T-helper 2 cell treated with Interferon-gamma antibody and Interleukin-4, amounts not matched to agents 5 μg/mL and 100 μg/mL, for 36 hours (primary cell): ENCODE measurements around the gene LGI2.
"Not testable (repeated sequence)": the region's sequence is repeated elsewhere in the genome, so short reads cannot be mapped to it uniquely, and the experiment has no call there.

Experiments
- DNase-seq: peaks from one replicate; pipeline ENCODE4 v3.0.0; 2021; ENCODE audit warnings: low spot score
- H3K27ac Mint-ChIP-seq: one replicate; pipeline ENCODE4 v1.8.0; 2021; ENCODE audit warnings: mild to moderate bottlenecking, mixed read lengths
- H3K27me3 Mint-ChIP-seq: one replicate; pipeline ENCODE4 v1.8.0; 2021; ENCODE audit warnings: low read depth, mixed read lengths
- H3K36me3 Mint-ChIP-seq: one replicate; pipeline ENCODE4 v1.8.0; 2021; ENCODE audit warnings: low read depth, mixed read lengths
- H3K4me1 Mint-ChIP-seq: one replicate; pipeline ENCODE4 v1.8.0; 2021; ENCODE audit warnings: low read depth, mixed read lengths
- H3K4me3 Mint-ChIP-seq: one replicate; pipeline ENCODE4 v1.8.0; 2022; ENCODE audit warnings: mild to moderate bottlenecking, moderate library complexity, mixed read lengths
- H3K9me3 Mint-ChIP-seq: one replicate; pipeline ENCODE4 v1.8.0; 2021; ENCODE audit warnings: mixed read lengths

The LGI2 gene

DNA sequence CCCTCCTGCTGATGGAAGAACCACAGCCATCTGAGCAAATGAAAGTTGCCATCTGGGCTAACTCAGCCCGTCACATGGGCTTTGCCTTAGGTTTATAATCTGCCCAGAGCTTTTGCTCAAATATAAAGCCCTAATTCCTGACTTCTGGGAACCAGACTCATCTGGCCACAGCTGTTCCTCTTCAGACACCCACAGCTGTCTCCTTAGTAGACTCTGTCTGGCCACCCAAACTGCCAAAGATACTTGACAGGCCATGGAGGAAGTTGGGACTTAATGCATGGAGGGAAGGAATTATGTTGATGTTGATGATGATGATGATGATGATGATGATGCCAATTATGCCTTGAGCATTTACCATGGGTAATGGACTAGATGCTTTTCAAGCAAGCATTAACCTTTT, 8.0 kb downstream of the LGI2 start:
- no peaks in the 10 kb centered on the region for H3K9me3 Mint-ChIP-seq
- H3K27ac Mint-ChIP-seq: no peak overlapping the region
- no peak overlapping the region for H3K4me3 Mint-ChIP-seq
- no peak for DNase-seq
- no peaks in the 10 kb centered on the region for H3K36me3 Mint-ChIP-seq
- H3K27me3 Mint-ChIP-seq: peaks cover 28% of the 10 kb centered on the region
- no peaks in the 10 kb centered on the region for H3K4me1 Mint-ChIP-seq

GRCh38 chr4:25021216-25021615, 9.5 kb downstream of the LGI2 start:
- Mint-ChIP-seq H3K27me3 (peaks cover 18% of the 10 kb centered on the region), H3K4me1 (no peaks in the 10 kb centered on the region), H3K27ac (no peak overlapping the region), H3K36me3 (no peaks in the 10 kb centered on the region), H3K9me3 (no peaks in the 10 kb centered on the region), H3K4me3 (no peak overlapping the region)
- DNase-seq: no peak

DNA sequence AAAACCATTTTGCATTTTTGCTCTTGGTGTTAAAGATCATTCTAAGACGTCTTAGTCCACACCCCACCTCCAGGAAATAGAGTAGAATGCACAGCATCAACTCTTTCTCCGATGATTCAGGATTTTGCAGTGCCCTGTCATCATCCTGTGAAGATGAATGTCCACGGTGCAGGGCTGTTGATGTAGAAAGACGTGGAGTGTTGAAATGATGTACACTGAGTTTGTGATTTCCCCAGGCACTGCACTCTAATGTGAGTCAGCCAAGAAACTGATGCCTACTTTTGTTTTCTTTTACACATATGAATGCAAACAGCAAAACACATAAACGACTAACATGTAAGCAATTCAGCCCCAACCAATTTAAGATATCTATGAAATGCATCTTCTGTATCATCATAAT, 10.5 kb downstream of the LGI2 start:
- no peak for DNase-seq
- Mint-ChIP-seq H3K4me3 (no peak overlapping the region), H3K36me3 (no peaks in the 10 kb centered on the region), H3K27ac (no peak overlapping the region), H3K4me1 (no peaks in the 10 kb centered on the region), H3K9me3 (no peaks in the 10 kb centered on the region), H3K27me3 (peaks cover 15% of the 10 kb centered on the region)

DNA sequence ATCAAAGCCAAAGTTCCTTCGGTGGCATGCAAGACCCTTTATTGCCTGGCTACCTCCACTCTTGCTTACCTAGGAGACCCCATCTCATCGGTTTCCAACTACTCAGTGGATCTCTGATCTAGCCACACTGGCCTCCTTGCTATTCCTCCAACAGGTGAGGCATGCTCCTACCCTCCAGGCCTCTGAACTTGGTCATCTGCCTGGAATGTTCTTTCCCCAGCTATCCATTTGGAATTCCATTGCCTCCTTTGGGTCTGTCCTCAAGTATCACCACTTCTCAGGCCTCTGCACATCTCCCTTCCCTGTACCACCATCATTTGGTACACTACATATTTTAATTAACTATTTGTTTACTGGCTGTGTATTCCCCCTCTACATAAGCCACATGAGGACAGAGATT, 11.2 kb downstream of the LGI2 start:
- no peaks in the 10 kb centered on the region for H3K4me1 Mint-ChIP-seq
- H3K36me3 Mint-ChIP-seq: no peaks in the 10 kb centered on the region
- peaks cover 15% of the 10 kb centered on the region for H3K27me3 Mint-ChIP-seq
- no peak overlapping the region for H3K4me3 Mint-ChIP-seq
- no peak overlapping the region for H3K27ac Mint-ChIP-seq
- DNase-seq: no peak
- H3K9me3 Mint-ChIP-seq: no peaks in the 10 kb centered on the region

GRCh38 chr4:25015012-25015411, 15.7 kb downstream of the LGI2 start:
- peaks cover 5% of the 10 kb centered on the region for H3K27me3 Mint-ChIP-seq
- no peaks in the 10 kb centered on the region for H3K9me3 Mint-ChIP-seq
- H3K4me1 Mint-ChIP-seq: no peaks in the 10 kb centered on the region
- no peak overlapping the region for H3K27ac Mint-ChIP-seq
- no peaks in the 10 kb centered on the region for H3K36me3 Mint-ChIP-seq
- H3K4me3 Mint-ChIP-seq: no peak overlapping the region
- DNase-seq: no peak

- H3K27me3 Mint-ChIP-seq, H3K36me3 Mint-ChIP-seq, H3K4me1 Mint-ChIP-seq, DNase-seq, H3K9me3 Mint-ChIP-seq, H3K4me3 Mint-ChIP-seq, H3K27ac Mint-ChIP-seq: not testable (repeated sequence)
Observed at GRCh38 chr4:25014662-25014983, 16.1 kb downstream of the LGI2 start.

- H3K4me1 Mint-ChIP-seq: no peaks in the 10 kb centered on the region
- DNase-seq: no peak
- H3K4me3 Mint-ChIP-seq: no peak overlapping the region
- no peaks in the 10 kb centered on the region for H3K9me3 Mint-ChIP-seq
- H3K36me3 Mint-ChIP-seq: no peaks in the 10 kb centered on the region
- H3K27ac Mint-ChIP-seq: no peak overlapping the region
- no peaks in the 10 kb centered on the region for H3K27me3 Mint-ChIP-seq
Observed at GRCh38 chr4:25013756-25014661, 16.7 kb downstream of the LGI2 start.

DNA sequence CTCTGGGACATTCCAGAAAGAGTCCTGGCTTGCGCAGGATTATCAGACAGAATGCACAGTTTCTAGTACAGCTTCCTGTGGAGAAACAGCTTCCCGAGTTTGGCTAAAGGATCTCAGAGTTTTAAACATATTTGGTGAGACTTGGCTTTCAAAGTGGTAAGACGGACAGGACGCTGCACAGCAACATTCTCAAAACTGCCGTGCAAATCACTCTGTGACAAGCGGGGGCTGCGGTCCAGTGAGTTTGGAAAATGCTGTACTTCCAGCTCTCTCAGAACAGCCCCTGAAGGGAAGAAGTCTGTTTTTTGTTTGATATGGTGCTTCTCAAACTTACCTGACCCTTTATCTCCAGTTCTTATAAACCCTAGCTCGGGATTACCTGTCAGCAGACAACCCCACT, 18.1 kb downstream of the LGI2 start:
- H3K36me3 Mint-ChIP-seq: no peaks in the 10 kb centered on the region
- no peaks in the 10 kb centered on the region for H3K27me3 Mint-ChIP-seq
- H3K4me3 Mint-ChIP-seq: no peak overlapping the region
- no peak overlapping the region for H3K27ac Mint-ChIP-seq
- H3K9me3 Mint-ChIP-seq: no peaks in the 10 kb centered on the region
- no peak for DNase-seq
- no peaks in the 10 kb centered on the region for H3K4me1 Mint-ChIP-seq

GRCh38 chr4:25011135-25011866, 19.4 kb downstream of the LGI2 start:
- no peaks in the 10 kb centered on the region for H3K27me3 Mint-ChIP-seq
- no peak overlapping the region for H3K4me3 Mint-ChIP-seq
- no peaks in the 10 kb centered on the region for H3K36me3 Mint-ChIP-seq
- H3K9me3 Mint-ChIP-seq: no peaks in the 10 kb centered on the region
- DNase-seq: no peak
- H3K4me1 Mint-ChIP-seq: no peaks in the 10 kb centered on the region
- H3K27ac Mint-ChIP-seq: no peak overlapping the region

GRCh38 chr4:25007598-25007997, 23.1 kb downstream of the LGI2 start:
- Mint-ChIP-seq H3K4me1 (no peaks in the 10 kb centered on the region), H3K36me3 (no peaks in the 10 kb centered on the region), H3K4me3 (no peak overlapping the region), H3K9me3 (no peaks in the 10 kb centered on the region), H3K27ac (no peak overlapping the region), H3K27me3 (no peaks in the 10 kb centered on the region)
- DNase-seq: no peak

DNA sequence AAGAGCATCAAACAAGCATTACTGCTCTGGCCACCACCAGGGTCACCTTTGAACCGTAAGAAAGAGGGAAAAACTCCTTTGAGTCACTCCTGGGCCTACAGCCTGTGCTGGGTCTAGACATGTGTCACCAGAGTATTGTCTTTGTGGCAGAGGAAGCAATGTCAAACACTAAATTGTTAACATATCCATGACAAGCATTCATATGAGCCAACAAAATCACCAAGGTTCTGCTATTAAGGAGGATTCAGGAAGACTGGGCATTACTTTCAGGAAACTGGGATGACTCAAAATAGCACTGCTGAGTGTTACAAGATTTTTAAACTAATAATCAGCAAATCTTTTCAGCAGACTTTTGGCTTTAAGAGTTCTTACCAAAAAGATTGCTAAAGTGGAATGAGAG, 28.1 kb downstream of the LGI2 start:
- Mint-ChIP-seq H3K9me3 (no peaks in the 10 kb centered on the region), H3K27me3 (peaks cover 7% of the 10 kb centered on the region), H3K4me1 (peaks cover 7% of the 10 kb centered on the region), H3K4me3 (no peak overlapping the region), H3K36me3 (no peaks in the 10 kb centered on the region), H3K27ac (no peak overlapping the region)
- DNase-seq: no peak

- Mint-ChIP-seq H3K27ac (no peak overlapping the region), H3K36me3 (no peaks in the 10 kb centered on the region), H3K27me3 (peaks cover 7% of the 10 kb centered on the region), H3K9me3 (no peaks in the 10 kb centered on the region), H3K4me1 (peaks cover 7% of the 10 kb centered on the region), H3K4me3 (no peak overlapping the region)
- DNase-seq: no peak
Observed at GRCh38 chr4:25001509-25001908, 29.2 kb downstream of the LGI2 start.

GRCh38 chr4:25000639-25001038, 30.1 kb downstream of the LGI2 start:
- Mint-ChIP-seq H3K36me3 (no peaks in the 10 kb centered on the region), H3K27me3 (peaks cover 7% of the 10 kb centered on the region), H3K4me3 (no peak overlapping the region), H3K9me3 (no peaks in the 10 kb centered on the region), H3K27ac (no peak overlapping the region), H3K4me1 (peaks cover 7% of the 10 kb centered on the region)
- DNase-seq: no peak

DNA sequence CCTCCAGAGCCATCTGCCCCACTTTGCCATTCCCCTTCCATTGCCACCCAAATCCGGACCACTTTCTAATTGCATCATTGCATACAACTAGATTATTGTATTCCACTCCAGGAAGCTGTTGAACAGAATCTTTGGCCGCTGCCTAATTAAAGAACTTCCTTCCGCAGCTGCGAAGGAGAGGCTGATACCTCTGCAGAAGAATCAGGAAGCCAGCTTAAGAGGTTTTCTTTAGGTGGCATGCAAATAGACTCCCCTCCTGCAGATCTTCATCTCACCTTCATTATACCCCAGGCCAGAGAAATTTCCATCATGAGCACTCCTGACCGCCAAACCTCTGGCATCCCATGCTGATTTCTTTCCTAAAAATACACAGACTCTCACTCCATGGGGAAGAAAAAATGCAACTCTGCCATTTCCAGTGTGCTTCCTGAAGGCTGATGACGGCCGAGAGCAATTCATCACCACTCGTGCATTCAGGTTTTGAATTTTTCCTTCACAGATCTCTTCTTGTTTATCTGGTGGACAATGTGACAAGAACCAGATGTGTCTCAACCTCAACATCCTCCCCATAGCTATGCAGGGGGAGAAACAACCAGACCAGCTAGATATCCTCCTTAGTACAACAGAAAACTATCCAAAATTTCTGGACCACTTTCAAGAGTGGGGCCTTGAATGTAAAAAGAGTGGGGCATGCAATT, 31.2 kb downstream of the LGI2 start:
- no peak for DNase-seq
- Mint-ChIP-seq H3K36me3 (no peaks in the 10 kb centered on the region), H3K4me3 (peak overlapping the region; percentile 0), H3K9me3 (no peaks in the 10 kb centered on the region), H3K27me3 (peaks cover 7% of the 10 kb centered on the region), H3K27ac (no peak overlapping the region), H3K4me1 (peaks cover 7% of the 10 kb centered on the region)
